ENCODE measurements around the gene RHBDD1.

DNA sequence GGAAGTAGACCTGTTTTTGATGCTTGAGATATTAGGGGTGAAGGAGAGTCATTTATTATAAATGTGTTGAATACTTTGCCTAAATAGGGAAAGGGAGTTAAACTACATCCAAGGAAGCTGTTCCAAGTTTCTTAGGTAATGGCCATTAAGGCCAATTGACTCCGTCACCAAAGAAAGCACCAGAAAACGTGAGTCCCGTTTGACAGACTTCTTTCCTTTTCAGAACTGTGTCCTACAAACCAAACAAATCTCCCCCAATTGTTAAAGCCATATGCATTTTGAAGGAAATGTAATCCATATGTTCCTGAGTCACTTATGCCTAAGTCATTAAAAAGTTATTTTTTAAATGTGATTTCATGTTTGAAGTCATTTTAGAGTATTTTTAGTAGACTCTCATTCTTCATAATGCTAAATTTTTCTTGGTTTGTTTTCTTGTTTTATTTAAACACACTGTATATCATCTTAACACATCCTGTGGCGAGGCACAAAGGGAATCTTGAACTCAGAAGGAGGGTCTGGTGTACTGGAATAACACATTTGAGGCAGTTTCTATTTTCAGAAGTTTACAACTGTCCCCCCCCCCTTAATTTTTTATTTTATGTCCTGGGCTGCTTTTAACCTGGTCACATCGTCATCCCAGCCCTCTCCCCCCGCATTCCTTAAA lies 133.7 kb downstream of the RHBDD1 start:
- TF ChIP-seq POLR2A (IDR thresholded peaks at IDR 0.05), result no peak
- TF ChIP-seq, protein P1, sequence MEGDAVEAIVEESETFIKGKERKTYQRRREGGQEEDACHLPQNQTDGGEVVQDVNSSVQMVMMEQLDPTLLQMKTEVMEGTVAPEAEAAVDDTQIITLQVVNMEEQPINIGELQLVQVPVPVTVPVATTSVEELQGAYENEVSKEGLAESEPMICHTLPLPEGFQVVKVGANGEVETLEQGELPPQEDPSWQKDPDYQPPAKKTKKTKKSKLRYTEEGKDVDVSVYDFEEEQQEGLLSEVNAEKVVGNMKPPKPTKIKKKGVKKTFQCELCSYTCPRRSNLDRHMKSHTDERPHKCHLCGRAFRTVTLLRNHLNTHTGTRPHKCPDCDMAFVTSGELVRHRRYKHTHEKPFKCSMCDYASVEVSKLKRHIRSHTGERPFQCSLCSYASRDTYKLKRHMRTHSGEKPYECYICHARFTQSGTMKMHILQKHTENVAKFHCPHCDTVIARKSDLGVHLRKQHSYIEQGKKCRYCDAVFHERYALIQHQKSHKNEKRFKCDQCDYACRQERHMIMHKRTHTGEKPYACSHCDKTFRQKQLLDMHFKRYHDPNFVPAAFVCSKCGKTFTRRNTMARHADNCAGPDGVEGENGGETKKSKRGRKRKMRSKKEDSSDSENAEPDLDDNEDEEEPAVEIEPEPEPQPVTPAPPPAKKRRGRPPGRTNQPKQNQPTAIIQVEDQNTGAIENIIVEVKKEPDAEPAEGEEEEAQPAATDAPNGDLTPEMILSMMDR (IDR thresholded peaks at IDR 0.05), result no peak
